22Rv1 (cell line): ENCODE data around the gene DEDD2.

Experiments used
- H3K27ac ChIP-seq: fragments of 450-650 bp; 2 replicates; pipeline ENCODE4 v1.5.1; 2017
- CTCF ChIP-seq: fragments of 450-650 bp; IDR thresholded peaks from 2 replicates; pipeline ENCODE4 v1.5.1; 2017; ENCODE audit warnings: mild to moderate bottlenecking
- ZFX ChIP-seq: fragments of 450-650 bp; IDR thresholded peaks from 2 replicates; pipeline ENCODE4 v1.6.1; 2017; ENCODE audit warnings: antibody characterized with exemption, borderline replicate concordance

The DEDD2 gene

GRCh38 chr19:42176649-42176989 lies 40.9 kb downstream of the DEDD2 start:
- peak overlapping the region; percentile 68 for H3K27ac ChIP-seq
- TF ChIP-seq ZFX (no peak), CTCF (no peak)

DNA sequence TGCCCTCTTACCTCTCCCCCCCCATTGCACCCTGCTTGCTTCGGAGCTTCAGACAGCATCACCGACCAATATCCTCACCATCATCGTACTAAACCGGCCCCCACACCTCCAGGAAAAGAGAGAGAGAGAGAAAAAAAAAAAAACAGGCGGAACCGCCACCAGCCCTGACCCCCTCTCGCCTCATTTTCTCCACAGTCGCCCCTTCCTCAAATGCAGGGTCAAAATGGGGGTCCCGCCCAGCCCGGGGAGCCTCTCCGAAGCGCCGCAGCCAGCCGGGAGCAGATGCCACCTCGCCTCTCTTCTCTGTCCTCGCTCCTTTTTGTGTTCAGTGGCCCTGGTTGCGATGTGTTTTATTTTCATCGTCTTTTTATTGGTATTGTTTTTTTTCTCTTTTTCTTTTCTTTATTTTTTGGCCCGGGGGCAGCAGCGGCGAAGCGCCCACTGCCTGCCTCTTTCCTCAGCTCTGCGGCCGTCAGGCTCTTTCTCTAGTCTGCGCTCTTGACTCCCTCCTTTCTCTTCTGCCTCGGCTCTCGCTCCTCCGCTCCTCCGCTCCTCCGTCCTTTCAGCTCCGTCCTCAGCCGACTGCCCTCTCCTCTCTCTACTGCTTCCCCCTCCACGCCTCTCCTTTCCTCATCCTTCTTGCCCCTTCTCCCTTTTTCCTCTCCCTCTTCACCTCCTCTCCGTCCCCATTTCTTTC lies 41.4 kb downstream of the DEDD2 start:
- peak overlapping the region; percentile 68 for H3K27ac ChIP-seq
- TF ChIP-seq ZFX (no peak), CTCF (no peak)

DNA sequence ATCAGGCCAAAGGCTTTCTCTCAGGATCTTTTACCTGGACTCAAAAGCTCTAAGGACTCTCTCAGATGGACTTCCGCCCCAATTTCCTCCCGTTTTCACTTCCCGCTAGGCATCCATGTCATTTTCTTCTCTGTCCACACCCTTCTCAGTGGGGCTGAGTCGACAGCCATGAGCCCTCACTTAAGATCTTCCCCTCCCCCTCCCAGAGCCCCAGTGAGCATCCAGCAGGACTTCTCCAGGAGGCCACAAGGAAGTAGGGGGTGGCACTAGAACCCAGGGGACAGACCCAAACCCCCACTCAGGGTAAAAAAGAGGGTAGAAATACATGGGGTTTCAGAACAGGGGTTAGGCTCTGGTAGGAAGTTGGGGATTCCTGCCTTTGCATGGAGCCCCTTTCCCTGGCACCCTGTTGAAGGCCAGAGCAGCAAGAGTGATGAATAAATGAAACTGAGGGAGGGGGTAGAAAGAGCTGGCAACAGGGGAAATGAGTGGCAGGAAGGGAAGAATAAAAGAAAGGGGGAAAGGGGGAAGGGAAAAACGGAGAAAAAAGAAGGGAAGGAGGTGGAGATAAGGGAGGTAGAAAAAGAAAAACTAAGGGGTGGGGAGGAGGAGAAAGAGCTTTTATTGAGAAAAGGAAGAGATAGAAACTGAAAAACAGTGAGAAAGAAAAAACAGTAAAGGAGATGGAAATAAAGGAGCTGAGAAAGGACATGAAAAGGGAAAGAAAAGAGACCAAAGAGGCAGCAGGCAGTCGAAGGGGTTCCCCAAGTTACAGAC lies 42.3 kb downstream of the DEDD2 start:
- no peak overlapping the region for H3K27ac ChIP-seq
- TF ChIP-seq ZFX (no peak), CTCF (no peak)

DNA sequence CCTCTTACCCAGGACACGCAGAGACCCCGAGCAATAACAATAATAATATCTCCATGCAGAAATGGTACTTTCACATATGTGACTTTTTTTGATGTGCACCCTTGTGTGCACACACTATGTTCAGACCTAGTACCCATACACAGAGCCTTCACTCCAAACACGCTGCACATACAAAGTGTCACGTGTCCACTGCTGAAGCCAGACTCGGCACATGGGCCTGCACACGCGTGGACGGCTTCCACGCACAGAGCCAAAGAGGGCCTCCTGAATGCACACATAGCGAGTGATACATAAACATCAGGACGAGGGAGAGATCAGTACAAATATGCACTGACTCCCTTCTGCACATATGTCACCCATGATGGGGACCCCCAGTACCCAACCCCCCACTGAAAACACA lies 43.3 kb downstream of the DEDD2 start:
- no peak overlapping the region for H3K27ac ChIP-seq
- TF ChIP-seq ZFX (no peak), CTCF (no peak)

GRCh38 chr19:42173695-42174094 lies 43.8 kb downstream of the DEDD2 start:
- TF ChIP-seq ZFX (no peak), CTCF (no peak)
- H3K27ac ChIP-seq, result no peak overlapping the region

GRCh38 chr19:42172261-42172660 lies 45.2 kb downstream of the DEDD2 start:
- H3K27ac ChIP-seq, result no peak overlapping the region
- TF ChIP-seq CTCF, result no peak
- no peak for TF ChIP-seq ZFX

DNA sequence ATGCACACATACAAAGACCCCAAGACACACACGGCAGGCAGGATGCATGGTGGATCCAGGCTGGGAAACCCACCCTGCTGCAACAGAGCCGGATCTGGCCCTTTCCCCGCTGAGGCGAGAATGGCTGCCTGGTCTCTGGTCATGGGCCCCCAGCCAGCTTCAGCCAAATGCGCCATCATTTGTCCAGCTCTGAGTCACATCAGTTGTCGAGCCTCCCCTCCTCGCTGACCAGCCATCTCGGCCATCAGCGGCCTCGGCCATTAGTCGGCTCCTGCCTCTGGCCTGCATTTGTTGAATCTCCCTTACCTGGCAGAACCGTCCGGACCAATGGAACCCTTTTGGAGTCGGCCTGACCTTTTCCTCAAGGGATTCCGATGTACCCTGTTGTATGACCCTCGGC lies 46.8 kb downstream of the DEDD2 start:
- no peak for TF ChIP-seq CTCF
- H3K27ac ChIP-seq, result no peak overlapping the region
